Erythroblast (primary cell): ENCODE results near the gene HESX1.

ENCODE experiments used
- GATA1 ChIP-seq: IDR thresholded peaks from 2 replicates; pipeline ENCODE4 v1.6.1; 2011; ENCODE audit warnings: low read depth, mild to moderate bottlenecking, control low read depth, low read length, moderate library complexity
- POLR2A ChIP-seq: IDR thresholded peaks from 2 replicates; pipeline ENCODE4 v1.6.1; 2011; ENCODE audit warnings: mild to moderate bottlenecking, low read length

GRCh38 chr3:57226176-57226575 lies 26.4 kb upstream of the HESX1 start:
- TF ChIP-seq POLR2A (no peak), GATA1 (no peak)
